ENCODE results near the gene TTC36. TPM values are rescaled to one million over a fixed set of nuclear protein-coding genes. Genes with fewer than 3 reads are reported as not detected.
A peak's percentile ranks its signal among the peaks of the same experiment; 100 is the strongest.
"Not testable (repeated sequence)": the region's sequence is repeated elsewhere in the genome, so short reads cannot be mapped to it uniquely, and the experiment has no call there.

TTC36 gene
- not detected in 2 replicates for total RNA-seq (2014; rRNA removed; shearing (Covaris generic))

- no peak for DNase-seq (ENCODE audit: low spot score)
These were observed at the start of gene TTC36 for GRCh38 chr11:118527109-118527508. TSS of gene TTC36 (plus strand) at chr11:118527474. CDS start at chr11:118527495, 21 bp downstream.

GRCh38 chr11:118481238-118481637, 46.0 kb upstream of the TTC36 start:
- DNase-seq (ENCODE audit: low spot score) = not testable (repeated sequence)

GRCh38 chr11:118484405-118484804, 42.9 kb upstream of the TTC36 start:
- DNase-seq (ENCODE audit: low spot score) = no peak

GRCh38 chr11:118485273-118485672, 42.0 kb upstream of the TTC36 start:
- no peak for DNase-seq (ENCODE audit: low spot score)

GRCh38 chr11:118488480-118489109, 38.7 kb upstream of the TTC36 start:
- peak; percentile 50 for DNase-seq (ENCODE audit: low spot score)

- no peak for DNase-seq (ENCODE audit: low spot score)
These were observed 36.2 kb upstream of the TTC36 start for GRCh38 chr11:118491041-118491440.

- DNase-seq (ENCODE audit: low spot score) = peak; percentile 79
These were observed 29.4 kb upstream of the TTC36 start for GRCh38 chr11:118497831-118498230.

- no peak for DNase-seq (ENCODE audit: low spot score)
These were observed 24.1 kb upstream of the TTC36 start for GRCh38 chr11:118503216-118503615.

GRCh38 chr11:118511601-118512000, 15.7 kb upstream of the TTC36 start:
- DNase-seq (ENCODE audit: low spot score) = no peak

GRCh38 chr11:118514103-118514502, 13.2 kb upstream of the TTC36 start:
- no peak for DNase-seq (ENCODE audit: low spot score)

GRCh38 chr11:118519549-118519948, 7.7 kb upstream of the TTC36 start:
- DNase-seq (ENCODE audit: low spot score) = no peak

- no peak for DNase-seq (ENCODE audit: low spot score)
These were observed 5.4 kb upstream of the TTC36 start for GRCh38 chr11:118521892-118522311.

GRCh38 chr11:118522571-118523072, 4.7 kb upstream of the TTC36 start:
- peak; percentile 20 for DNase-seq (ENCODE audit: low spot score)

- no peak for DNase-seq (ENCODE audit: low spot score)
These were observed 2.9 kb upstream of the TTC36 start for GRCh38 chr11:118524356-118524755.

- no peak for DNase-seq (ENCODE audit: low spot score)
These were observed 2.4 kb upstream of the TTC36 start for GRCh38 chr11:118524757-118525470.

- DNase-seq (ENCODE audit: low spot score) = no peak
These were observed 586 bp upstream of the TTC36 start for GRCh38 chr11:118526688-118527087.

GRCh38 chr11:118528511-118528910, 1.2 kb downstream of the TTC36 start:
- DNase-seq (ENCODE audit: low spot score) = no peak

- DNase-seq (ENCODE audit: low spot score) = no peak
These were observed 2.4 kb downstream of the TTC36 start for GRCh38 chr11:118529584-118530175.

GRCh38 chr11:118530180-118530682, 3.0 kb downstream of the TTC36 start:
- no peak for DNase-seq (ENCODE audit: low spot score)

- DNase-seq (ENCODE audit: low spot score) = no peak
These were observed 3.7 kb downstream of the TTC36 start, which contains the start of gene TMEM25 for GRCh38 chr11:118530683-118531596. TSS of gene TMEM25 (plus strand) at chr11:118531192. CDS start at chr11:118531802, 610 bp downstream.

- DNase-seq (ENCODE audit: low spot score) = no peak
These were observed 4.4 kb downstream of the TTC36 start for GRCh38 chr11:118531597-118532084.

Measured in A172 (cell line).